Measurements from ENCODE around the gene TEX261. TPM values are rescaled to one million over a fixed set of nuclear protein-coding genes. Genes with fewer than 3 reads are reported as not detected.

TEX261 gene
- total RNA-seq, 1 donor from 2014 or later, result 89.4 TPM

DNA sequence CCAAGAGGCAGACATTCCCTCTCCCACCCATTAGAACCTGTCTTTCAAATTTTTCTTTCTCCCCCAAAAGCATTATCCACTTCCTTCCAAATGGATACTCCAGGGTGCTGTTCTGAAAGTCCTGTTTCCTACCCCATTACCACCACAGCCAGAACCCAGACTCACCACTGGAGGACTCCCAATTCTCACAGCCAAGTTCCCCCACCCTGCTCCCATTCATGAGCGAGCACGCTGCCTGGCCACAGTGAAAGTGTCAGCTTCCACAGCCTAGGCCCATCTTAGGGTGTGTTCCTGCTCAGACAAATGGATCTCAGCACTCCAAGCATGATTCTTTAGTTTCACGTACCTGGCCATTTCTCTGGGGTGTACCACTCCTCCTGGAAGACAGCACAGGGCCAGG, 20.1 kb downstream of the TEX261 start:
- Mint-ChIP-seq H3K9me3 (no peaks in the 10 kb centered on the region), H3K27me3 (ENCODE audit: insufficient read depth) (peaks cover 24% of the 10 kb centered on the region), H3K36me3 (ENCODE audit: low read depth) (no peaks in the 10 kb centered on the region), H3K4me1 (ENCODE audit: low read depth) (peaks cover 18% of the 10 kb centered on the region), H3K27ac (no peak overlapping the region), H3K4me3 (no peak overlapping the region)
- DNase-seq (ENCODE audit: low spot score), result no peak
- intact Hi-C loops (cut with micrococcal nuclease), result no loop called here

DNA sequence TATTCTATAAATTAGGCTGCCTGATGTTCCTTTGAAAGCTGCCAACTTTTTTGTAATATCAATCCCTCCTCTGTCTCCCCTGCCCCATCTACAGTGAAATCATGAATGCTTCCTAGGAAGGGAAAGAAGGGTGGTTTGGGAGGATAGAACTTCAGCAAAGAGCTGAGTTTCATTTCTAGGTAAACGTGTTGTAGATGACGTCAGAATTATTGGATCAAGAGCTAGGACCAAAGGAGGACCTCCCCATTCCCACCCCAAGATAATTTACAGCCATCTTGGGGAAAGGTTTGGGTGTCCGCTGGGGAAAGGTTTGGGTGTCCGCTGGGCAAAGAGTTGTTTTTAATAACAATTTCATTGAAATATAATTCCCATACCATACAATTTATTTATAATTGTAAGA, 27.5 kb downstream of the TEX261 start:
- Mint-ChIP-seq H3K27ac (no peak overlapping the region), H3K4me3 (no peak overlapping the region), H3K27me3 (ENCODE audit: insufficient read depth) (peaks cover 48% of the 10 kb centered on the region), H3K4me1 (ENCODE audit: low read depth) (peaks cover 9% of the 10 kb centered on the region), H3K9me3 (no peaks in the 10 kb centered on the region), H3K36me3 (ENCODE audit: low read depth) (no peaks in the 10 kb centered on the region)
- intact Hi-C loops (cut with micrococcal nuclease), result no loop called here
- DNase-seq (ENCODE audit: low spot score), result no peak

DNA sequence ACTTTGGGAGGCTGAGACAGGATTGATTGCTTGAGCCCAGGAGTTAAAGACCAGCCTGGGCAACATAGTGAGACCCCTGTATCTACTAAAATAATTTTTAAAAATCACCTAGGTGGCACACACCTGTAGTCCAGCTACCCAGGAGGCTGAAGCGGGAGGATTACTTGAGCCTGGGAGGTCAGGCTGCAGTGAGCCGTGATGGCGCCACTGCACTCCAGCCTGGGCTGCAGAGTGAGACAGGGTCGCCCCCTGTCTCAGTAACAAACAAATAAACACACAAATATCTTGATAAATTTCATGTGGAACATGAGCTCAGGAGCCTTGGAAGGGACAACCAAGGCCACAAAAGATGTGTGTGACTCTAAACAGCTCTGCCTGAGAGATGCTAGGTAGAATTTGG, 28.0 kb downstream of the TEX261 start:
- intact Hi-C loops (cut with micrococcal nuclease), result no loop called here
- peaks cover 43% of the 10 kb centered on the region for H3K27me3 Mint-ChIP-seq (ENCODE audit: insufficient read depth)
- no peaks in the 10 kb centered on the region for H3K36me3 Mint-ChIP-seq (ENCODE audit: low read depth)
- no peak overlapping the region for H3K4me3 Mint-ChIP-seq
- no peak for DNase-seq (ENCODE audit: low spot score)
- no peaks in the 10 kb centered on the region for H3K9me3 Mint-ChIP-seq
- H3K27ac Mint-ChIP-seq, result no peak overlapping the region
- H3K4me1 Mint-ChIP-seq (ENCODE audit: low read depth), result peaks cover 9% of the 10 kb centered on the region

DNA sequence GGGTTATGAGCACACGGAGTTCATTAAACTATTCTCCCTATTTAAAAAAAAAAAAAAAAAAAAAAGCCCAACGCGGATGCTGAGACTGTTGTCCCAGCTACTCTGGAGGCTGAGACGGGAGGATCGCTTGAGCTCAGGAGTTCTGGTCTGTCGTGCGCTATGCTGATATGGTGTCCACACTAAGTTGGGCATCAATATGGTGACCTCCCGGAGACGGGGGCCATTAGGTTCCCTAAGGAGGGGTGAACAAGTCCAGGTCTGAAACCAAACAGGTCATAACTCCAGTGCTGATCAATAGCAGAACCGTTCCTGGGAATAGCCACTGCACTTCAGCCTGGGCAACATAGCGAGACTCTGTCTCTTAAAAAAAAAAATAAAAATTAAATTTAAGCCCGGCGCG, 29.2 kb downstream of the TEX261 start:
- no peak for DNase-seq (ENCODE audit: low spot score)
- Mint-ChIP-seq H3K27ac (no peak overlapping the region), H3K4me1 (ENCODE audit: low read depth) (peaks cover 9% of the 10 kb centered on the region), H3K9me3 (no peaks in the 10 kb centered on the region), H3K27me3 (ENCODE audit: insufficient read depth) (peaks cover 33% of the 10 kb centered on the region), H3K4me3 (peak overlapping the region; percentile 89), H3K36me3 (ENCODE audit: low read depth) (no peaks in the 10 kb centered on the region)
- intact Hi-C loops (cut with micrococcal nuclease), result loop anchor here (1.0 kb wide), 3 partner anchors 12 to 36 kb away; no protein-coding TSS in a partner anchor

DNA sequence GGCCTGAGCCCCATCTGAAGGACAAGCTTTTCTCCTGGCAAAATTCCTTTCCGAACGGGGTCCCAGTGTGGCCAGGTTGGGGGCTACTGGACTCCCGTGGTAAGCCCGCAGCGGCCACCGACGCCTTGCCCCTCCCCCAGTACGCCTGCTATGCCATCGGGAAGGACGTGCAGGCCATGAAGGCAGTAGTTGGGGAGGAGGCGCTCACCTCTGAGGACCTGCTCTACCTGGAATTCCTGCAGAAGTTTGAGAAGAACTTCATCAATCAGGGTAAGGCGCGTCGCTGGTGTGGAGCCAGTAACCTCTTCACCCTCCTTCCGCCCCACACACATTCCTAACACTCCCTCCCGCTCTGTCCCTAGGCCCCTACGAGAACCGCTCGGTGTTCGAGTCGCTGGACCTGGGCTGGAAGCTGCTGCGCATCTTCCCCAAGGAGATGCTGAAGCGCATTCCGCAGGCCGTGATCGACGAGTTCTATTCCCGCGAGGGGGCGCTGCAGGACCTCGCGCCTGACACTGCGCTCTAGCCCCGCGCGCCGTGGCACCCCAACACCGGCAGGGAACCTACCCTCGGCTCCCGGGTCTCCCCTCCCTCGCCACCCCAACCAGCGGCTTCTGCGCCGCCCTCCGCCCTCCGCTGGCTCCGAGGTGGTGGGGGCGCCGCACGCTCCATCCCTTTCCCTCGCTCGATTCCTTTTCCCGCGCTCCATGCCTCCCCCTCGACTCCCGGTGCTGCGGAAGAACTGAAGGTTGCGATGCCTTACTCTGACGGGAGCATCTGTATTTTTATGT, 29.9 kb downstream of the TEX261 start:
- intact Hi-C loops (cut with micrococcal nuclease), result loop anchor here (1.0 kb wide), 3 partner anchors 13 to 37 kb away; no protein-coding TSS in a partner anchor
- Mint-ChIP-seq H3K27ac (no peak overlapping the region), H3K4me1 (ENCODE audit: low read depth) (peaks cover 9% of the 10 kb centered on the region), H3K27me3 (ENCODE audit: insufficient read depth) (peaks cover 27% of the 10 kb centered on the region), H3K4me3 (peak overlapping the region; percentile 89), H3K9me3 (no peaks in the 10 kb centered on the region), H3K36me3 (ENCODE audit: low read depth) (no peaks in the 10 kb centered on the region)
- peak; percentile 73 for DNase-seq (ENCODE audit: low spot score)

DNA sequence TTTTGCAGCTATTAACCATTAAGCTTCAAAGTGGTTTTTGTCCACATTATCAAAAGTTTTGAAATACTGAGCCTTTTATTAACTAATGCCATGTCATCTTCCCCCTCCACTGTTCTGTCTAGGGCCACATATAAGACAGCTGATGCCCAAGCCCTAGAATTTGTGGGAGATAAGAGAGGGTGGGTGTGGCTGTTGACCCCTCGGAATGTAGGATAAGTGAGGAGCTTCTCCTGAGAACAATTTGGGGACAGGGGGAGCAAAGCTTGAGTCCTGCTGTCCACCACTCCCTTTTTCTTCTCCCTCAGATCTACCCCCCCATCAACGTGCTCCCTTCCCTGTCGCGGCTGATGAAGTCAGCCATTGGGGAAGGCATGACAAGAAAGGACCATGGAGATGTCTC, 30.5 kb downstream of the TEX261 start:
- no peak for DNase-seq (ENCODE audit: low spot score)
- intact Hi-C loops (cut with micrococcal nuclease), result no loop called here
- Mint-ChIP-seq H3K27me3 (ENCODE audit: insufficient read depth) (peaks cover 23% of the 10 kb centered on the region), H3K4me1 (ENCODE audit: low read depth) (peaks cover 9% of the 10 kb centered on the region), H3K36me3 (ENCODE audit: low read depth) (no peaks in the 10 kb centered on the region), H3K27ac (no peak overlapping the region), H3K4me3 (no peak overlapping the region), H3K9me3 (no peaks in the 10 kb centered on the region)

DNA sequence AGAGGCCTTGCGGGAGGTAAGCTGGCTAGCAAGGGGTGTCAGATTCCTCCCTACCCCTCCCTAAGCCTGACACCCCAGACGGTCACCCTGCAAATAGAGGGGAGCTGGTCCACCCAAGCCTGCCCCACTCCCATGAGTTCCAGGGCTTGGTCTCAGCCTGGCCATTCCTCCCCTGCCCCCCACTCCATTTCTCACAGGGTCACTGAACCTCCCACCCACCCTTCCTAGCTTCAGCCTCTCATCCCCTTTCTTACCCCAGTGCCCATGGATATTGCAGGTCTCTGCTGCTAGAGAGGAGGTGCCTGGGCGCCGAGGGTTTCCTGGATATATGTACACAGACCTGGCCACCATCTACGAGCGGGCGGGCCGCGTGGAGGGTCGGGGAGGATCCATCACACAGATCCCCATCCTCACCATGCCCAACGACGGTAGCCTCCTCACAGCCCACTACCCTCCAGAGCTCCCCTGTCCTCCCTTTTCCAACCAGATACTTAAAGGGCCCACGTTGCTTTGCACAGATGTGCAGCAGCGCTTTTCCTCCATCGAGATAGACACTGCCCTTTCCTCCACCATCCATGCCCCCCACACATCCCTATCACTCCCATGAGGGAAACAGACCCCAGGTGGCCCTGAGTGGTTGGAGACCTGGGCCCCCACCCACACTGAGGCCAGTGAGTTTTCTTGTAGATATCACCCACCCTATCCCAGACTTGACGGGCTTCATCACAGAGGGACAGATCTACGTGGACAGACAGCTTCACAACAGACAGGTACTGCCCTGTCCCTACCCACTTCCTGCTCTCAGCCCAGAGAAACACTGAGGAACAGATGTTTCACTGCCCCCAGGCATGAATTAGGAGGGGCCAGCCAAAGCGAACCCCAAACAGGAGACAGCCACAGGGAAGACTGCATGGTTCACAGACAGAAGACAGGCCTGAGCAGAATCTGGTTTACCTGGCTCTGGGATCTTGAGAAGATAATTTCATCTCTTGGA, 31.5 kb downstream of the TEX261 start:
- H3K4me1 Mint-ChIP-seq (ENCODE audit: low read depth), result peaks cover 9% of the 10 kb centered on the region
- intact Hi-C loops (cut with micrococcal nuclease), result no loop called here
- H3K27ac Mint-ChIP-seq, result no peak overlapping the region
- DNase-seq (ENCODE audit: low spot score), result no peak
- no peak overlapping the region for H3K4me3 Mint-ChIP-seq
- peaks cover 22% of the 10 kb centered on the region for H3K27me3 Mint-ChIP-seq (ENCODE audit: insufficient read depth)
- H3K9me3 Mint-ChIP-seq, result no peaks in the 10 kb centered on the region
- no peaks in the 10 kb centered on the region for H3K36me3 Mint-ChIP-seq (ENCODE audit: low read depth)

DNA sequence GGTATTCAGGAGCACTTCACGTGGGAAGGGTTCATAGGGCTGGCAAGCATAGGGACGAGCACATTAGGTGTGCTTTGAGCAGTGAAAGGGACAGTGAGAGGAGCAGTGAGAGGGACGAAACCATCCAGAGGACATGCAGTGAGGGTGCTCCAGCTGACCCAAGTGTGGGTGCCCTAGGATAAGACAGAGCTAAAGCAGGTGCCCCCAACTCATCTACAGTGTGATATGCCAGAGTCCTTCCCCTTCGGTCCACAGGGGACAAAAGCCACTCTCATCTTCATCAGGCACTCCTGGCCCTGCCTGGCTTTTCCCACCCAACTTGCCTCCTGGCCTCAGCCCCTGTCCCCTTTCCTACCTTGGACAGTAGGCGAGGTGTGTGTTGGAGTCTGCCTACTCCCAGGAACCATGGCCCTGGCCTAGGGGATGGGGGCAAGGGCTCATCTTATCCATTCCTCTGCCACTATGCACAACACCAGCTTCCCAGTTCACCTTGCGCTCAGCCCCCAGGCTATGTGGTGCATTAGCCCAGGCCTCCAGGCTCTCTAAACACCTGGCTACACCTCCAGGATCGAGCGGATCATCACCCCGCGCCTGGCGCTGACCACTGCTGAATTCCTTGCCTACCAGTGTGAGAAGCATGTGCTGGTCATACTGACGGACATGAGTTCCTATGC, 32.3 kb downstream of the TEX261 start:
- Mint-ChIP-seq H3K4me3 (no peak overlapping the region), H3K36me3 (ENCODE audit: low read depth) (no peaks in the 10 kb centered on the region), H3K27me3 (ENCODE audit: insufficient read depth) (peaks cover 22% of the 10 kb centered on the region), H3K4me1 (ENCODE audit: low read depth) (peaks cover 9% of the 10 kb centered on the region), H3K27ac (no peak overlapping the region), H3K9me3 (no peaks in the 10 kb centered on the region)
- intact Hi-C loops (cut with micrococcal nuclease), result no loop called here
- DNase-seq (ENCODE audit: low spot score), result no peak

DNA sequence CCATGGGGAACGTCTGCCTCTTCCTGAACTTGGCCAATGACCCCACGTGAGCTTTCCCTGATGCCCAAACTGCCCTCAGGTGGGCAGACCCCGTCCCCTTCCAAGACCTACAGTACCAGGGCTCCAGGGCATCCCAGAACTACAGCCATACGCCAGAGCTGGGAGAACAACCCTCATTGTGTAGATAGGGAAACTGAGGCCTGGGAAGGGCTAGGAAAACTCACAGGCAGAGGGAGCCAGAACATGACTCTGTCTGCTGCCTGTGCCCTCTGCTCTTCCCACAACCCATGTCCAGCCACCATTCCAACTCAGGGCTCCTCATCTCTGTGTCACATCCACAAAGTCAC, 33.1 kb downstream of the TEX261 start:
- DNase-seq (ENCODE audit: low spot score), result no peak
- no peak overlapping the region for H3K27ac Mint-ChIP-seq
- H3K27me3 Mint-ChIP-seq (ENCODE audit: insufficient read depth), result peaks cover 21% of the 10 kb centered on the region
- H3K4me3 Mint-ChIP-seq, result no peak overlapping the region
- no peaks in the 10 kb centered on the region for H3K9me3 Mint-ChIP-seq
- no peaks in the 10 kb centered on the region for H3K36me3 Mint-ChIP-seq (ENCODE audit: low read depth)
- intact Hi-C loops (cut with micrococcal nuclease), result no loop called here
- H3K4me1 Mint-ChIP-seq (ENCODE audit: low read depth), result peaks cover 9% of the 10 kb centered on the region

DNA sequence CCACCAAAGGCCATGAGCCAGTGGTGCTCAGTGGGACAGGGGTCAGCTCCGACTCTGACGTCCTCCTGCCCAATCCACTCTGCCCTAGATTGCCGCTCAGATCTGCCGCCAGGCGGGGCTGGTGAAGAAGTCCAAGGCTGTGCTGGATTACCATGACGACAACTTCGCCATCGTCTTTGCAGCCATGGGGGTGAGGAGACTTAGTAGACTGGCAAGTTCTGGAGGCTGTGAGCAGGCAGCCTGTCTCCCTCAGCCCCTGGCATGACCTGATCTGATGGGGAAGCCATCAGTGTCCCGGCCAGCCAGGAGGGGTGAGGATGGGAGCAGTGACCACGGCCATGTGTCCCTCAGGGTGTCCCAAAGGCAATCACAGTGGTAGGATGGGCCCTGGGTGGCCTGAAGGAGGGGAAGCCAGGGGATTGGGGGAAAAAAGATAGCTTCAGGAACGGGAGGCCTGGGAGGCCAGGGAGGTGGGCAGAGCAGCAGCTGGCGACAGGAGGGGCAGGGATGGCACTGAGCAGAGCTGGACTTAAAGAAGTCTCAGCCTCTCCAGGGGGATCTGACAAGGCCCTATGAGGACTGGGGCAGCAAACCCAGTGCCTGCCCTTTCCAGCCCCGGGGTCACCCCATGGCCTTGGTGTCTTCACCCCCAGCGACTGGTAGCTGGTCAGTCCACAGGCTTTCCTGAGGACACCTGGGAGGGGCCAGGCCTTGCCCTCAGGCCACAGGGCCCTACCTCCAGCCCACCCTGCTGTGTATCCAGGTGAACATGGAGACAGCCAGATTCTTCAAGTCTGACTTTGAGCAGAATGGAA, 33.6 kb downstream of the TEX261 start:
- no peak for DNase-seq (ENCODE audit: low spot score)

DNA sequence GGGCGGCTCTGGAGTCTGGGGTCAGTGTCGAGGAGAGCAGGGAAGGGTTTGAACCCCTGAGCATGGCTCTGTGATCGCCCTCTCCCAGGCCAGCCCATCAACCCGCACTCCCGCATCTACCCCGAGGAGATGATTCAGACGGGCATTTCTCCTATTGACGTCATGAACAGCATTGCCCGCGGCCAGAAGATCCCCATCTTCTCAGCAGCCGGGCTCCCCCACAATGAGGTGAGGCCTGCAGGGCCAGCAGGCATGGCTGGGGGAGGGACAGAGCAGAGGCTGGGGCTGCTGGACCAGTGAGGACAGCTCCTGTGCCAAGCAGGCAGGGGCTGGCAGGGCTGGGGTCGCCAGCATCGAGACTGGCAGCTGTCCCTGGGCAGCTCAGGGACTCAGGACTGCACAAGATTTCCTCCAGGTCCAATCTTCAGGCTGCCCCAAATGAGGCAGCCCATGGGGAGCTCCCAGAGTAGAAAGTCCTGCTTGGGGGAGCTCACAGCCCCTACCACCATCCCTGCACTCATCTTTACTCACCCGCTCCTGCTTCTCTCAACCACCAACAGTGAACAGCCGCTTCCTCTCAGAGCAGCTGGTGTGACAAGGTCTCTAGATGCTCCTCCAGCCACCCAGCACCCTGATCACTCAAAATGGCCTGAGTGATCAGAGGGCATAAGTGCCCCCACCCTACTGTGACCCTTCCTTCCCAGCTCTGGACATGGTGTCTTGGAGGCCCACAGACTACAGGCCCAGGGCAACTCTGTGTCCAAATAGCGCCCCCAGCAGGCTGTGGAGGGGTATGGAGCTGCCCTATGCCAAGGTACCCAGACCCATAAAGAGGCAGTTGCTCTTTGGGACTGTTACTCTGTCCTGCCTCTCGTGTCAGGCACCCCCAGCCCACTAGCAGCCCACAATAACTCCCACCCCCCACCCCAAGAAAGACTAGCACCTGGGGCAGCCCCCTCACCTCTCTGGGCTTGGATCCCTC, 34.5 kb downstream of the TEX261 start:
- H3K4me3 Mint-ChIP-seq, result no peak overlapping the region
- H3K27me3 Mint-ChIP-seq (ENCODE audit: insufficient read depth), result peaks cover 20% of the 10 kb centered on the region
- no peaks in the 10 kb centered on the region for H3K36me3 Mint-ChIP-seq (ENCODE audit: low read depth)
- intact Hi-C loops (cut with micrococcal nuclease), result no loop called here
- H3K4me1 Mint-ChIP-seq (ENCODE audit: low read depth), result peaks cover 6% of the 10 kb centered on the region
- H3K9me3 Mint-ChIP-seq, result no peaks in the 10 kb centered on the region
- DNase-seq (ENCODE audit: low spot score), result no peak
- H3K27ac Mint-ChIP-seq, result no peak overlapping the region

More for the DNA sequence above, 33.6 kb downstream of the TEX261 start:
- H3K27ac Mint-ChIP-seq, result no peak overlapping the region
- peaks cover 9% of the 10 kb centered on the region for H3K4me1 Mint-ChIP-seq (ENCODE audit: low read depth)
- no peak overlapping the region for H3K4me3 Mint-ChIP-seq
- H3K36me3 Mint-ChIP-seq (ENCODE audit: low read depth), result no peaks in the 10 kb centered on the region
- H3K27me3 Mint-ChIP-seq (ENCODE audit: insufficient read depth), result peaks cover 18% of the 10 kb centered on the region
- no peaks in the 10 kb centered on the region for H3K9me3 Mint-ChIP-seq
- intact Hi-C loops (cut with micrococcal nuclease), result no loop called here

Measured in activated T-helper 1 cell treated with anti-CD3 and anti-CD28 coated beads, Interleukin-12 subunit alpha, Interleukin-12 subunit beta, Interleukin-2, Interleukin-4 antibody, amounts not matched to agents 30 ng/mL and 10 ng/mL and 1 ng/mL, durations not matched to agents 14 hours and 24 hours and 36 hours (primary cell).